GM15510 (cell line): ENCODE data around the gene SLC17A9.
A peak's percentile ranks its signal among the peaks of the same experiment; 100 is the strongest.

Source experiments
- POLR2A ChIP-seq: IDR thresholded peaks from 3 replicates; pipeline ENCODE4 v1.6.1; 2011; ENCODE audit warnings: borderline replicate concordance; ENCODE audit not compliant: insufficient read length; ENCODE audit errors: extremely low read depth

SLC17A9 gene

DNA sequence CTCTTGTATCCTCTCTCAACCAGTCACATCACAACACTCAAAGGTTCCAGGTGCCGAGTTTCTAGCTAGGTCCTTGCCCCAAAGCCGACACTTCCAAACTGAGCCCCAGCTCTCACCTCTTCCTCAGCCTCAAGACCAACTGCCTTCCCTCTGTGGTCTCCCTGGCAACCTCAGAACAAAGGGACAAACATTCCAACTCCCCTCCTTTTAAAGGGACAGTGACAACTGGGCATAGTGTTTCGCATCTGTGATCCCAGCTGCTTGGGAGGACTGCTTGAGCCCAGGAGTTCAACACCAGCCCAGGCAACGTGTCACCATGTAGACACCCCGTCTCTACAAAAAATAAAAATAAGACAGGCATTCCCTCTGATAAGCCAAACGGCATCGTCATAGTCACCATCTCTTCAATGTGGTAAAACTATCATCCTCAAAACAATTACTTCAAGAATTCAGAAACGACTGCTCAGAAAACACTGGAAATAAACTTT lies 37.5 kb upstream of the SLC17A9 start:
- TF ChIP-seq POLR2A: no peak

DNA sequence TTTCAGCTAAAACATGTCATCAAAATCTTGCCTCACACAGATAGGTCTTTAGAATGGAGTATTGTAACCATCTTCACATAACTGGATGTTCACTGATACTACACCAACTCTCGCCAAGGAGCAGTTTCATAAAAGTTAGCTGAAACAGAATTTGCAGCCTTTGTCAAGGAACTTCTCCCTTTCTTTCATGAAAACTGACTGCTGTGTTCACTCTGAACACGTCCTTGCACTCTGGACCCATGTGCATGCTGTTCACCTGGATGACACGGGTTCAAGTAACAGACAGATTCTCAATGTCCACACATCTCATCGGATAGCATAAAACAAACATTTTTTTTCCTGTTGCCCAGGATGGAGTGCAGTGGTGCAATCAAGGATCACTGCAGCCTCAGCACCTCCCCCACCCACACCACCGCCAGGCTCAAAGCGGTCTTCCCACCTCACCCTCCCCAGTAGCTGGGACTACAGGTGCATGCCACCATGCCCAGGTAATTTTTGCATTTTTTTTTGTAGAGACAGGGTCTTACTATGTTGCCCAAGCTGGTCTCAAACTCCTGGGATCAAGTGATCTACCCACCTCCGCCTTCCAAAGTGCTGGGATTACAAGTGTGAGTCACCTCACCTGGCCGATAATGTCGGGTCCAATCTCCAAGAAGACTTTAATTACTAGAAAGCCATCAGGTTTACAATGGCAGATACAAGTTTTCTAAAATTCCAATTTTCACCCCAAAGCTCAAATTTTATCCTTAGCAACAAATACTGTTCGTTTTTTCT lies 35.6 kb upstream of the SLC17A9 start:
- TF ChIP-seq POLR2A: no peak

DNA sequence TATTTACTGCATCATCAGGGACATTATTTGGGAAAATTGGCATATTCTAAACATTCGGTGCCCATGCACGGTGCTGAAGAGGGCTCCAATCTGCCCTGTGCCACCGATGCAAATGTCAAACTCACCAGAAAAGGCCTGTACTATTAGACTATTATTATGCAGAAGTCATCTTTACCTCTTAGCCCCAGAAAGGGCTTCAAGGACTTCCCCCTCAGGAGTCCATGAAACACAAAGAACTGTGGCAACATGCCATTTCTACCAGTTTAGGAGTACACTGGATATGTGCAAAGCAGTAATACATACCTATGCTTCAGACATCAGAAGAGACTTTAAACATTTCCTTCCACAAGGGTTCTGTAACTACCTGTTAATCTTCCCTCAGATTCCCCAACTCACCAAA lies 34.8 kb upstream of the SLC17A9 start:
- TF ChIP-seq POLR2A: no peak

DNA sequence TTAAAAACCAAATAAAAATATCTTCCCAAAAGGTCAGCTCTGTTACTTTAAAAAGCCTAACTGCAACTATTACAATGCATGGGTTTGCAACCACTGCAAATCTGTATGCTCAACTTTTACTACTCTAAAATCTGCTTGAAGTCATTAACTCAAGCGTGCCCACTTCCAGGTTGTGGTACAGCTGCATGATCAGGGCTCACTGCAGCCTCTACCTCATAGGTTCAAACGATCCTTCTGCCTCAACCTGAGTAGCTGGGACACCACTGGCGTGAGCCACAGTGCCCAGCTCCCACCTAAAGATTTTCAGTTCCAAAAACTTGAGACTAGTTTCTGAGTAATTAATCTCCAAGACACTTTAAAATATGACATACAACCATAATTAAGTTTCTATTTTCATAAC lies 34.4 kb upstream of the SLC17A9 start:
- no peak for TF ChIP-seq POLR2A

DNA sequence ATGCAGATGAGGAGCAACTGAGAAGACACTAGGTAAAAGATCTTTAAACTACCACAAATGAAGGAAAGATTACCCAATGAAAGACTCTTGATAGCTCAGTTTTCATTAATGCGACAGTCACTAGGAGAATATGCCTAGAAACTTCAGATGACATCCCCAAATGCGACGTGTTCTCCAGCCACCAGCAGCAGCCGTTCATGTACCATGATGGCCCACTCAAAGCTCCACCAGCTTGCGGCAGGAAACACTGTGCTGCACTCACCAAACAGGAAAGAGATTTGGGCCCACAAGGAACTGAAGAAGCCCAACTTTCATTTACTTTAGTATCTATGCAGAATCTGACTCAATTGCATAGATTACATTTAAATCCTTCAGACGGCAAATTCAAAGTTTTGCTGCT lies 33.7 kb upstream of the SLC17A9 start:
- TF ChIP-seq POLR2A: no peak

DNA sequence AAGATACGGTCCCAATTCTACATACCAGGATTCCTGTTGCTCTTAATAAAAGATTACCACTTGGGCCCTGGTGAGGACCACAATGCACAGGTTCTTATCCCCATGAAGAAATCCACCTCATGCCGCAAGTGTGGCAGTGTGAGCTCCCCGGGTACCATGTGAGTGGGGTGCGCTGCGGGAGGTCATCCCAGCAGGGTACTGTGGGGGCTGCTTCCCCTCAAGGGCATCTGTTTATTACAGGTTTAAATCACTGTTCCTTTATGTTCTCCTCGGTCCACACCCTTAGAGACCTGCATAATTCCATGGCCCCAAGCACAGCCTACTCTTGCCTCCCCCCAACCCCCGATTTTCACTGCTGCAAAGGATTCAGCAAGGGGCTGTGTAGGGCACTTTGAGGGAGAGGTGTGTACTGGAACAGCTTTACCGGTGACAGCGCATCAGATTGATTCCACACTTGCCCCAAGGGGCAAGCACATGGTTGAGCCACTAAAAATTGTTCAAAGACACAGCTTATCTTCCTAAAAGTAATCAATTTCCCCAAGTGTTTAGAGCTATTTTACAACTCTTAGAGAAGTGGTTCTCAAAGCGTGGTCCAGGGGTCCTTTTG lies 32.4 kb upstream of the SLC17A9 start:
- no peak for TF ChIP-seq POLR2A

DNA sequence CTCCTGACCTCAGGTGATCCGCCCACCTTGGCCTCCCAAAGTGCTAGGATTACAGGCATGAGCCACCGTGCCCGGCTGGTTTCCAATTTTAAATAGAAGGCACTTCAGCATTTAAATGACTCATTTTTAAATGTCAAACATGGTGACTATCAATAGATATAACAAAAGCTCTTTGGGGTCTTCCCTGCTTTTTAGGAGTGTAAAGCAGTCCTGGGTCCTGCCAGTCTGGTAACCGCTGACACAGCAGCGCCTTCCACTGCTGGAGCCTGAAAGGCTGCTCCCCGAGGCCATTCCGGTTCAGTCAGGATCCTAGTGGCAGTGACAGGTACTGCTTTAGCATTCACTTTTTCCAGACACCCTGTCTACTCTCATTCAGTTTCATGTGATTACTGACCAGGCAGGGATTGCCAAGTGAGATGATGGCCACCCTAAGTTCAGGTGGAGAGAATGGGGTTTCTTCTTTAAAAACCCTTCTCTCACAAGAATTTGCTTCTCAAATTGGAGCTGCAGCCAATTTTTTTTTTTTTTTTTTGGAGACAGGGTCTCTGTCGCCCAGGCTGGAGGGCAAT lies 31.3 kb upstream of the SLC17A9 start:
- no peak for TF ChIP-seq POLR2A

DNA sequence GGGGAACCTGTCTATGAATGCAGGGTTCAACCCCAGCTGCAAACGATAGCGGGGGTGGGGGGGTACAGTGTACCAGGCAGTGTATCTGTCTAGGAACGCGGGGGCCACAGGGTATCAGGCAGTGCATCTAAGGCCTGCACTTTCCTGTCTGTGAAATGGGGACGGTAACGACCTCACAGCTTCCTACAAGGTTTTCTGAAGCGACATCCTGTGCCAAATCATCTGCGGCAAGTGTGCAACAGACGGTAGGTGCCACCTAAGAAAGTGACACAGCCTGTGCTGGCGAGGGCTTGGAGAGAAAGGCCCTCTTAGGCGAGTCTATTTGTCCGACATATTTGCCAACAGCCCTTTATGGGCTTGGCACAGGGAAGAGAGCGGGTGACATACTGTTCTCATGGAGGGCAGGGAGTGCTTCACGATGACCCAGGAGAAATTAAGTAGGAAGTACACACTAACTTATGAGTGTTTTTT lies 30.0 kb upstream of the SLC17A9 start:
- TF ChIP-seq POLR2A: no peak

DNA sequence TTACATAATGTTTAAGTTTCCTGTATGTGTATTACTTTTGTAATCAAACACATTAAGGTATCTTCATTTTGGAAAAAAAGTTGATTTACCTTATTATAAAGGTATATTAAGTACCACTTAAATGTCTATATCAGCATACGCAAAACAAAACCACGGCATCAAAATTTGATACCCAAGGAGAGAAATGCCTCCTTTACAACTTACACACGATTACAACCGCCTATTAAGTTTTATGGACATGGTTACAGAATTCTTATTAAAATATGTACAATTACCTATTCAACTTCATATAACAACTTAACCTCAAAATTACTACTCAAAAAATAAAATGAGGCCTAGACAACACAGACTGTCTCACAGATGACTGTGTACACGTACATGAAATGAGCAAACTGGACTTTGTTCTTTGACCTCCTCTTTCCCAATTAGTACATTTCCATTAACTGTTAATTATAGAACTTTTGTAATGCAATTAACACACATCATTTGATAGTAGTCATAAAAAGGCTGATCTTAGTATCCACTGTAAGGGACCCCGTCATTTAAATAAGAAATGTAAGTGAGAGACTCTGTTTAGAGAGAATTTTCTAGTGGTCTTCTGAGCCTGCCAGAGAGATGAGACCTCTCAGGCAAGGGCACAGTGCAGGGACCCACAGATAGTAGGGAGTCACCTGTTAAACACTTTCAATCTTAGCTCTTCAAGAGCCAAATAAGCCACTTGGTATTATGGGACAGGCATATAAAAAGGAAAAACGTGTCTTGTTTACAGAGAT lies 28.7 kb upstream of the SLC17A9 start:
- TF ChIP-seq POLR2A: no peak

DNA sequence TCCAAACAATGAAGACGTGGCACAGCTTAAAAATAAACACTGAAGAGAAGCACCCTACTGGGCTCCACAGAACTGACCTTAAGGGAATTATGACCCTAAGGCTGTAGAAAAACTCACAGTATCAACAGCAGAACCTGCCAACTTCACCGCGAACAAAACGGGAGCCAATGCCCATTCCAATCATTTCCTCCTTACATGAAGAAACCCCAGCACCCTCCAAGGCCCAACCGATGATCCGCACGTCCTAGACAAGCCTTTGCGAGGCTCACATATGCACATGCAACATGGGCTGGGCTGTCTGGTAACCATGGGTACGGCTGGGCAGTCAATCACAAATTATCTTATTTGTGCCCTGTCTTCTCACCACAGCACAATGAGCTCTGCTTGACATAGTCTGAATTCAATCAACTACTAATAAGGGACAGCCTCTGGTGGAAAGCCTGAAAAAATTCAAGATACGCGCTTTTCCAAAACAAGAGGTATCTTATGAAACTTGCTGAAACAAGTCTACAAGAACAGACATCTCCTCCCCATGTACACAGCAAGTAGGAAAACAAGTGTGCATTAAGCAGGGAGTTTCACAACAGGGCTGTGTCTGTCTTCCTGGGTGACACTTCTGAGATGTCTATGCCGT lies 27.9 kb upstream of the SLC17A9 start:
- TF ChIP-seq POLR2A: no peak

DNA sequence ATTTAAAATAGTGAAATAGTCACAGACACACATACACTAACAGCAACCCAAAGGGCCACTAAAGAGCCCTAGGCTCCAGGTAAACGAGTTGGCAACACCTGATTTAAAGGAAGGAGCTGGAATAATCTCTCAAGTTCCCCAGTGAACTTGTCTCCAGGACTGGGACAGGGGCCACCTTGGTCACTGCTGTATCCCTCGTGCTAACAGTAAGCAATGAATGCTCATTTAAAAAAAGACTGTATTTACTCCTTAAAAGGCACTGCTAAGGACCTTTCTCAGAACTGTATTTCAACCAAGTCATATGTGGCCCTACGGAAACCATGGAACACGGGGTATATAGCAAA lies 27.5 kb upstream of the SLC17A9 start:
- no peak for TF ChIP-seq POLR2A

DNA sequence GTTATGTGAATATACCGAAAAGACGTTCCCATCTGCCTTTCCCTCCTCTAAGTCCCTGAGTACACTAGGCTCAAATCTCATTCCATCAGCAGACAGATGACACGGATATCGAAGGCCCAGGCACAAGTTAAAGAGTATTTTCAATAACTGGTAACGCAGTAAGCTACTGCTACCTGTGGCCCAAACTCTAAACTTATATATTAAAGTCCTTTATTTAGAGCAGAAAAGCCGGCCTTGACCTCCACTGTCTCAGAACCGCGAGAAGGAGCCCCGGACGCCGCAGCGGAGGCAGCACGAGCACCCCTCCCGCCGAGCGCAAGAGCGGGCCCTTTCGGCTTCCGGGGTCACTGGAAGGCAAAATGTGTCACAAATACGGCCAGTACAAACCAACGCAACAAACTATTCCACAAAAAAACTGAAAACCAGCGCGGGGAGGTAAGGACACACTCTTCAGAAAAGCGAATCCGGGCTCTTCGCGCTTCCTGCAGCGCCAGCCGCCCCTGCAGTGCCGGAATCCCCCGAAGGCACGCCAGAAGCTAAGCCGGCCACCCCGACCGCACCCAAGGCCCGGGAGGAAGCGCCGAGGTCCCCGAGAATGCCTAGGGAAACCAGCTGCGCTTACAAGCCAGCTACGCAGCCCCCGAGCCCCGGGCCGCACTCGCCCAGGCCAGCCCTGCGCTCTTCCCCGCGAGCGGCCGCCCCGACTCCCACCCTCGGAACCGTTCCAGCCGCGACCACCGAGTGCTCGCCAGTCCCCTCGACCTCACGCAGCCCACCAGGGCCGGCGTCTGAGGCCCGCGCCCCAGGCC lies 26.9 kb upstream of the SLC17A9 start:
- TF ChIP-seq POLR2A: no peak

DNA sequence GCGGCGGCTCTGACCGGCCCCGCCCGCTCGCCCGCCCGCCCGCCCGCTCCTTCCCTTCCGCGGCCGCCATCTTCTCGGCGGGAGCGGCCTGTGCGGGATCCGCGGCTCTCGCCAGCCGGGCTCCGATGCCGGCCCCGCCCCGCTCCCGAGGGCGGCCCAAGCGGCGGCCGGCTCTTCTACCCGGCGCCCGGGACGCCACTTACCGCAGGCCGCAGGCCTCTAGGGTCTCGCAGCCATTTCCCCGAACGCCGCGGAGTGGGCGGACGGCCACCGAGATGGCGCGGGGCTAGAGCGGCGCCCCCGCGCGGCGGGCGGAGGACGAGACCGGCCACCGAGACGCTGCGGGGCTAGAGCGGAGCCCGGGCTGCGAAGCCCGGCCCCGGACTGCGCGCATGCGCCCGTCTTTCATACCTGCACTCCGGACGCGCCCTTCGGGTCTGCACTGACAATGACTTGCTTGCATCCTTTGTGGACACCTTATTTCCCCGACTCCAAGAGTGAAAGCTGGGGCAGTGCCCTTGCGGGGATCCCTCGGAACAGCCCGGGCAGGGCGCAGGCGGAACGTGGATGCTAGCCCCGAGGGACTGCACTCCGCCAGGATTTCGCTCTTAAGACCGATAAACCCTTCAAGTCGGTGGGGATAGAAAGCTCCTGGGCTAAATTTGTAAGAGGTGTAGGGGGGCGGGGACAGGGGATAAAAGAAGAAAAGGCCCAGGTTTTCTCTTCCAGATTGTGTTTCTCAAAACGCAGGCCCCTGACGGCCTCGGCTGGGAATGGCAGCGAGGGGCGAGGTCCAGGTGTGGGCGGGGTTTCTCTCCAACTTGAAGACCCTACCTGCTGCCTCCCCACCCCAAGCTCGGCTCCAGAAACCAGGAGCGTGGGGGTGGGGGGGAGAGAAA lies 26.0 kb upstream of the SLC17A9 start, which contains the start of gene DIDO1:
Gene DIDO1 (minus strand): TSS at position 277 of the 899 bp plus-strand sequence.
- peak; percentile 82 for TF ChIP-seq POLR2A
